Mammary epithelial cell (primary cell): ENCODE measurements around the gene MUC5AC.

ENCODE experiments used
- CTCF ChIP-seq, 2 donors: IDR thresholded peaks in 1 of 2; conservative IDR thresholded peaks in 1 of 2; 2 replicates each; pipeline ENCODE4 v1.5.1; 2011 to 2012; ENCODE audit warnings: inconsistent platforms in 2 of 2, low read length in 2 of 2, mild to moderate bottlenecking in 2 of 2, control low read depth in 1 of 2, low read depth in 1 of 2; ENCODE audit not compliant: insufficient read depth in 1 of 2; ENCODE audit errors: extremely low read depth in 1 of 2
- EZH2 ChIP-seq: IDR thresholded peaks from 2 replicates; pipeline ENCODE4 v1.6.1; 2012; ENCODE audit warnings: low read length, inconsistent platforms, borderline replicate concordance

- TF ChIP-seq EZH2 (no peak), CTCF (conservative IDR thresholded peaks at IDR 0.05 in 1 of 2, IDR thresholded peaks at IDR 0.05 in 1 of 2; ENCODE audit: extremely low read depth in 1 of 2, insufficient read depth in 1 of 2, low read depth in 1 of 2, low read length in 2 of 2) (no peak)
Measured at GRCh38 chr11:1167256-1167655, 9.5 kb downstream of the MUC5AC start.
